ENCODE data around the gene ARHGEF1.
"Not testable (repeated sequence)": the region's sequence is repeated elsewhere in the genome, so short reads cannot be mapped to it uniquely, and the experiment has no call there.

The ARHGEF1 gene

GRCh38 chr19:41862445-41862986, 20.5 kb upstream of the ARHGEF1 start:
- no peak for DNase-seq (ENCODE audit: low read depth)

- DNase-seq (ENCODE audit: low read depth), result no peak
These were observed 19.6 kb upstream of the ARHGEF1 start for GRCh38 chr19:41863209-41863931.

- DNase-seq (ENCODE audit: low read depth), result no peak
These were observed 18.6 kb upstream of the ARHGEF1 start for GRCh38 chr19:41864374-41864773.

- DNase-seq (ENCODE audit: low read depth), result no peak
These were observed 16.7 kb upstream of the ARHGEF1 start for GRCh38 chr19:41866284-41866683.

GRCh38 chr19:41868120-41868988, 14.6 kb upstream of the ARHGEF1 start:
- no peak for DNase-seq (ENCODE audit: low read depth)

- DNase-seq (ENCODE audit: low read depth), result no peak
These were observed 14.0 kb upstream of the ARHGEF1 start for GRCh38 chr19:41868989-41869300.

- DNase-seq (ENCODE audit: low read depth), result no peak
These were observed 13.5 kb upstream of the ARHGEF1 start for GRCh38 chr19:41869374-41869955.

- peak; percentile 34 for DNase-seq (ENCODE audit: low read depth)
These were observed 12.5 kb upstream of the ARHGEF1 start for GRCh38 chr19:41870401-41870873.

- no peak for DNase-seq (ENCODE audit: low read depth)
These were observed 11.2 kb upstream of the ARHGEF1 start for GRCh38 chr19:41871573-41872383.

GRCh38 chr19:41872384-41872774, 10.6 kb upstream of the ARHGEF1 start:
- no peak for DNase-seq (ENCODE audit: low read depth)

- DNase-seq (ENCODE audit: low read depth), result no peak
These were observed 10.0 kb upstream of the ARHGEF1 start for GRCh38 chr19:41872775-41873647.

- not testable (repeated sequence) for DNase-seq (ENCODE audit: low read depth)
These were observed 7.0 kb upstream of the ARHGEF1 start for GRCh38 chr19:41875973-41876372.

GRCh38 chr19:41876847-41877832, 5.8 kb upstream of the ARHGEF1 start, which contains the start of gene CD79A:
Gene CD79A (plus strand): TSS chr19:41877279. CDS start chr19:41877305, 26 bp downstream.
- DNase-seq (ENCODE audit: low read depth), result no peak

- no peak for DNase-seq (ENCODE audit: low read depth)
These were observed 4.8 kb upstream of the ARHGEF1 start for GRCh38 chr19:41877916-41878905.

- no peak for DNase-seq (ENCODE audit: low read depth)
These were observed 3.9 kb upstream of the ARHGEF1 start for GRCh38 chr19:41879080-41879479.

- DNase-seq (ENCODE audit: low read depth), result no peak
These were observed 3.2 kb upstream of the ARHGEF1 start for GRCh38 chr19:41879670-41880328.

GRCh38 chr19:41880329-41880708, 2.7 kb upstream of the ARHGEF1 start:
- DNase-seq (ENCODE audit: low read depth), result no peak

GRCh38 chr19:41883463-41883820, 458 bp downstream of the ARHGEF1 start:
- DNase-seq (ENCODE audit: low read depth), result no peak

All from stromal cell of bone marrow (primary cell).